Smooth muscle cell (in vitro differentiated cells): ENCODE data around the gene PSMD13. TPM values are rescaled to one million over a fixed set of nuclear protein-coding genes. Genes with fewer than 3 reads are reported as not detected.

Experiments
- DNase-seq: peaks from one replicate; lab custom pipeline; 2025; ENCODE audit not compliant: unreplicated experiment; lab: John Stamatoyannopoulos, UW
- H2AFZ ChIP-seq: fragments of 200-600 bp; sonication (generic); 2 replicates; pipeline ENCODE4 v1.6.0; 2016; ENCODE audit warnings: antibody characterized with exemption, low read depth, mild to moderate bottlenecking
- H3F3A ChIP-seq: fragments of 200-600 bp; sonication (generic); 2 replicates; pipeline ENCODE4 v1.6.0; 2017; ENCODE audit warnings: antibody characterized with exemption, low read depth
- H3K27ac ChIP-seq: fragments of 200-600 bp; sonication (generic); 2 replicates; pipeline ENCODE4 v1.5.1; 2016; ENCODE audit warnings: low read depth, mild to moderate bottlenecking
- H3K27me3 ChIP-seq: fragments of 200-600 bp; sonication (generic); 2 replicates; pipeline ENCODE4 v1.6.1; 2016; ENCODE audit warnings: low read depth, mild to moderate bottlenecking
- H3K36me3 ChIP-seq: fragments of 200-600 bp; sonication (generic); 2 replicates; pipeline ENCODE4 v1.5.1; 2016; ENCODE audit warnings: low read depth
- H3K4me1 ChIP-seq: fragments of 200-600 bp; sonication (generic); 2 replicates; pipeline ENCODE4 v1.5.1; 2016; ENCODE audit warnings: low read depth
- H3K4me2 ChIP-seq: fragments of 200-600 bp; sonication (generic); 2 replicates; pipeline ENCODE4 v1.6.0; 2016; ENCODE audit warnings: mild to moderate bottlenecking
- H3K4me3 ChIP-seq: fragments of 200-600 bp; sonication (generic); 2 replicates; pipeline ENCODE4 v1.5.1; 2016; ENCODE audit warnings: mild to moderate bottlenecking
- H3K79me2 ChIP-seq: fragments of 200-600 bp; sonication (generic); 2 replicates; pipeline ENCODE4 v1.6.0; 2016; ENCODE audit warnings: low read depth, mild to moderate bottlenecking
- H3K9ac ChIP-seq: fragments of 200-600 bp; sonication (generic); 2 replicates; pipeline ENCODE4 v1.6.0; 2016; ENCODE audit warnings: low read depth
- H3K9me3 ChIP-seq: fragments of 200-600 bp; sonication (generic); replicated peaks from 2 replicates; pipeline ENCODE4 v1.5.1; 2016; ENCODE audit warnings: low read depth
- H4K20me1 ChIP-seq: fragments of 200-600 bp; sonication (generic); 2 replicates; pipeline ENCODE4 v1.6.0; 2016; ENCODE audit warnings: low read depth
- WGBS: methylation state at CpG from one replicate; pipeline ENCODE4 v1.1.7; 2016; ENCODE audit warnings: low lambda C conversion rate; 5-methylcytosine and 5-hydroxymethylcytosine counted together
- polyA plus RNA-seq: library from polyadenylated mRNA; unstranded; fragments of >200 nt; fragmentation: Nextera tagmentation; extraction: Ambion mirVana; gene quantifications from 2 replicates; pipeline ENCODE4 v1.2.1, GENCODE V29; 2016
- total RNA-seq: library from RNA; depleted of rRNA; stranded (reverse); fragments of >200 nt; gene quantifications from 2 replicates; pipeline ENCODE4 v1.2.3, GENCODE V29; 2014
- TF ChIP-seq, protein P1 (sequence below): fragments of 200-600 bp; sonication (generic); IDR thresholded peaks from 2 replicates; pipeline ENCODE4 v1.5.1; 2017; ENCODE audit warnings: borderline replicate concordance, mild to moderate bottlenecking, antibody characterized with exemption; ENCODE audit not compliant: insufficient read depth, poor library complexity, severe bottlenecking

The PSMD13 gene
- total and polyA plus RNA-seq, 2 experiments from 2014 or later = 77.4 to 200 TPM

DNA sequence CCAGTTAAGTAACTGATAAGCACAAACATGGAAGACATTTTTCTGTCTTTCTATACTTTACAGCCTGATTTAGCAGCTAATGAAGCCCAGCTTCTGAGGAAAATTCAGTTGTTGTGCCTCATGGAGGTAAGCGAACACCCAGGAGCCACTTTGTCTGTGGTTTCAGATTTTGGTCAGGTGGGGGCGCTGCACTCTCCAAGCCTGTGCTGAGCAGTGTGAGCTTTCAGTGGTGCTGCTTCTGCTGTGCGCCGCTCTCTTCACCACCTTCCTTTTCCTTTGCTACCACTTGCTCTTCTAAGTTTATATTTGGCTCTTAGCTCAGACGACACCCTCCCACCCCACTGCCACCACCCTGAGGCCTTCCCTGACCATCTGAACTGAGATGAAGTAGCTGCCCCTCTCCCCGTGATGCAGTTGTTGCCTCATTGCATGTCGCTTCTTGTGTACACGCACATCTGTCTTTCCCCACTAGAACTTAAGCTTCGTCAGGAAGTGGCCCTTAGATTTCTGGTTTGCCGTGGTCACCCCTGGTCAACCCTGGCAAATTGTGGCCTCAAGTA, 14.0 kb downstream of the PSMD13 start:
- H3K79me2 ChIP-seq = no peaks in the 10 kb centered on the region
- WGBS = 84% methylated on average over 10 of the region's 10 CpGs
- no peaks in the 10 kb centered on the region for H3K27me3 ChIP-seq
- no peaks in the 10 kb centered on the region for H3K9me3 ChIP-seq
- no peak overlapping the region for H3K27ac ChIP-seq
- no peak overlapping the region for H3K9ac ChIP-seq
- H3K36me3 ChIP-seq = peaks cover 7% of the 10 kb centered on the region
- H3F3A ChIP-seq = peaks cover 4% of the 10 kb centered on the region
- peak; percentile 6 for DNase-seq
- H3K4me2 ChIP-seq = no peak overlapping the region
- TF ChIP-seq, protein P1, sequence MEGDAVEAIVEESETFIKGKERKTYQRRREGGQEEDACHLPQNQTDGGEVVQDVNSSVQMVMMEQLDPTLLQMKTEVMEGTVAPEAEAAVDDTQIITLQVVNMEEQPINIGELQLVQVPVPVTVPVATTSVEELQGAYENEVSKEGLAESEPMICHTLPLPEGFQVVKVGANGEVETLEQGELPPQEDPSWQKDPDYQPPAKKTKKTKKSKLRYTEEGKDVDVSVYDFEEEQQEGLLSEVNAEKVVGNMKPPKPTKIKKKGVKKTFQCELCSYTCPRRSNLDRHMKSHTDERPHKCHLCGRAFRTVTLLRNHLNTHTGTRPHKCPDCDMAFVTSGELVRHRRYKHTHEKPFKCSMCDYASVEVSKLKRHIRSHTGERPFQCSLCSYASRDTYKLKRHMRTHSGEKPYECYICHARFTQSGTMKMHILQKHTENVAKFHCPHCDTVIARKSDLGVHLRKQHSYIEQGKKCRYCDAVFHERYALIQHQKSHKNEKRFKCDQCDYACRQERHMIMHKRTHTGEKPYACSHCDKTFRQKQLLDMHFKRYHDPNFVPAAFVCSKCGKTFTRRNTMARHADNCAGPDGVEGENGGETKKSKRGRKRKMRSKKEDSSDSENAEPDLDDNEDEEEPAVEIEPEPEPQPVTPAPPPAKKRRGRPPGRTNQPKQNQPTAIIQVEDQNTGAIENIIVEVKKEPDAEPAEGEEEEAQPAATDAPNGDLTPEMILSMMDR = peak; percentile 65
- no peaks in the 10 kb centered on the region for H3K4me1 ChIP-seq
- H2AFZ ChIP-seq = no peak overlapping the region
- peaks cover 4% of the 10 kb centered on the region for H4K20me1 ChIP-seq
- no peak overlapping the region for H3K4me3 ChIP-seq

DNA sequence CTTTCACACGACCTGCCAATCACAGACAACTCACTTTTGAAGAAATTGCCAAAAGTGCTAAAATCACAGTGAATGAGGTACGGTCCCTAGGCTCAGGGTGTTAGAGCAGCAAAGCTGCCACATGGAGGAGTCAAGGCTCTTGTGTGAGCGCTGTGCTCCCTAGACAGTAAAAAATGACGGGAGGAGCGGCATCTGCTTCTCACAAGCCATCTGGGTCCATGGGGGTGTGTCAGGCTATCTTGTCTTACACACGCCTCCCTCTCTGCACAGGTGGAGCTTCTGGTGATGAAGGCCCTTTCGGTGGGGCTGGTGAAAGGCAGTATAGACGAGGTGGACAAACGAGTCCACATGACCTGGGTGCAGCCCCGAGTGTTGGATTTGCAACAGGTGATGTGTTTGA, 14.8 kb downstream of the PSMD13 start:
- WGBS = 94% methylated on average over 10 of the region's 10 CpGs
- TF ChIP-seq, protein P1 = no peak
- Histone ChIP-seq H3K4me3 (no peak overlapping the region), H4K20me1 (peaks cover 4% of the 10 kb centered on the region), H3K4me1 (no peaks in the 10 kb centered on the region), H2AFZ (no peak overlapping the region), H3K79me2 (no peaks in the 10 kb centered on the region), H3K4me2 (no peak overlapping the region), H3K9ac (no peak overlapping the region), H3K9me3 (no peaks in the 10 kb centered on the region), H3K27me3 (no peaks in the 10 kb centered on the region), H3F3A (peaks cover 4% of the 10 kb centered on the region), H3K27ac (no peak overlapping the region), H3K36me3 (peaks cover 4% of the 10 kb centered on the region)
- DNase-seq = no peak

DNA sequence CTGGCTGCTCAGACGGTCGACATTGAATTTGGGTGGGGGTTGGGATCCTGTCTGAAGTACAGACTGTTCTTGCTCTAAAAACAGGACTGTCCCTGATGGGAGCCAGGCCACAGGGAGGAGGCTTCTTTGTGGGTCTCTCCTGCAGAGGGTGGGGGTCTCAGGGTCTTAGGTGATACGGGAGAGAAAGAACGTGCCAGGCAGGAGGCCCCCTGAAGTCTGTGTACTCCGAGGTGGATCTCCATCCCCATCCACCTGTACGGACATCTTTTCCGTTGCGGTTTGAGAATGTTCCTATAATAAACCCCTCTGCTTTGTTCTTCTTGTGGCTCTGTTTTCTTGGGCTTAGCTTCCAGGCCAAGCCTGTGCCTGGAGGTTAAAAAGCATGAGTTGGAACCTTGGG, 15.9 kb downstream of the PSMD13 start:
- H3K4me2 ChIP-seq = no peak overlapping the region
- 89% methylated on average over 8 of the region's 8 CpGs for WGBS

More for the DNA sequence above, 15.9 kb downstream of the PSMD13 start:
- Histone ChIP-seq H3K9me3 (no peaks in the 10 kb centered on the region), H3K36me3 (no peaks in the 10 kb centered on the region), H3F3A (peaks cover 4% of the 10 kb centered on the region), H3K9ac (no peak overlapping the region), H3K4me1 (no peaks in the 10 kb centered on the region), H3K4me3 (no peak overlapping the region), H2AFZ (no peak overlapping the region), H3K79me2 (no peaks in the 10 kb centered on the region), H3K27me3 (no peaks in the 10 kb centered on the region), H3K27ac (no peak overlapping the region), H4K20me1 (peaks cover 4% of the 10 kb centered on the region)
- DNase-seq = no peak
- TF ChIP-seq, protein P1 = no peak
